ENCODE data around the gene MCTP1. TPM values are rescaled to one million over a fixed set of nuclear protein-coding genes. Genes with fewer than 3 reads are reported as not detected.

MCTP1 gene
- total and polyA plus RNA-seq, 2 of the 8 experiments (the other 6 are each of a cell fraction or from before 2014, with no cell fraction given), result 0.56 to 3.4 TPM

- no peaks in the 10 kb centered on the region for H3K79me1 ChIP-seq (ENCODE audit: low read depth, low read length)
- H3K14ac ChIP-seq (ENCODE audit: insufficient read length), result no peak overlapping the region
- H2AFZ ChIP-seq (ENCODE audit: low read length), result no peak overlapping the region
- H4K8ac ChIP-seq (ENCODE audit: extremely low read depth, insufficient read depth, low read length), result no peak overlapping the region
- H4K20me1 ChIP-seq (replicated peaks in 1 of 2; ENCODE audit: control insufficient read depth in 1 of 2, insufficient read depth in 2 of 2, low read length in 2 of 2), result no peaks in the 10 kb centered on the region
- WGBS, 2 experiments (ENCODE audit: extremely low coverage in 1 of 2, insufficient coverage in 1 of 2, insufficient read length in 1 of 2, insufficient replicate concordance in 2 of 2, low coverage in 1 of 2, low lambda C conversion rate in 2 of 2, missing lambda C conversion rate in 1 of 2), result 79% methylated on average over 2 of the region's 2 CpGs; no CpG with 5 or more reads in 1 of the 2 experiments
- no peak overlapping the region for H2BK5ac ChIP-seq (ENCODE audit: low read depth, low read length)
- H3K79me2 ChIP-seq (ENCODE audit: control insufficient read depth in 1 of 2, insufficient read depth in 2 of 2, low read length in 2 of 2), result no peaks in the 10 kb centered on the region
- H3K4ac ChIP-seq (replicated peaks; ENCODE audit: insufficient read length, low read depth, low read length), result no peak overlapping the region
- DNase-seq (ENCODE audit: low read depth in 1 of 2, low spot score in 2 of 2), result no peak
- H3K18ac ChIP-seq (ENCODE audit: extremely low read depth, low read length), result no peak overlapping the region
- ChIA-PET POLR2A (ENCODE audit: partially characterized antibody) (no interaction called here), CTCF (ENCODE audit: partially characterized antibody) (no interaction called here)
- H3K4me2 ChIP-seq (ENCODE audit: insufficient read depth in 1 of 2, low read depth in 2 of 2, low read length in 2 of 2), result no peak overlapping the region
- H4K91ac ChIP-seq (replicated peaks; ENCODE audit: insufficient read length, low read length), result no peak overlapping the region
- H4K5ac ChIP-seq (ENCODE audit: insufficient read length, low read depth, low read length), result no peak overlapping the region
- H3K36me3 ChIP-seq (ENCODE audit: control insufficient read depth in 2 of 4, insufficient read depth in 4 of 4, low read length in 3 of 4), result no peaks in the 10 kb centered on the region
- no peak overlapping the region for H2BK12ac ChIP-seq (ENCODE audit: low read depth, low read length)
- no peak for TF ChIP-seq EZH2 (IDR thresholded peaks at IDR 0.05; ENCODE audit: low read depth, low read length, severe bottlenecking)
- no peak for TF ChIP-seq RAD21 (IDR thresholded peaks at IDR 0.05 in 1 of 2, conservative IDR thresholded peaks at IDR 0.05 in 1 of 2; ENCODE audit: low read depth in 2 of 2, low read length in 2 of 2)
- no peak for TF ChIP-seq MAFK (IDR thresholded peaks at IDR 0.05; ENCODE audit: low read depth, low read length)
- TF ChIP-seq RFX5 (IDR thresholded peaks at IDR 0.05; ENCODE audit: borderline replicate concordance, low read depth, low read length), result no peak
- no peak for TF ChIP-seq CHD1 (IDR thresholded peaks at IDR 0.05; ENCODE audit: low read depth, low read length)
- no peak for TF ChIP-seq MAX (IDR thresholded peaks at IDR 0.05)
- TF ChIP-seq SP1 (IDR thresholded peaks at IDR 0.05; ENCODE audit: low read depth, low read length), result no peak
- no peak for TF ChIP-seq HDAC6 (IDR thresholded peaks at IDR 0.05; ENCODE audit: low read depth, low read length)
- no peak for TF ChIP-seq ZNF274 (IDR thresholded peaks at IDR 0.05; ENCODE audit: borderline replicate concordance, extremely low read depth, low read length)
- TF ChIP-seq CBX8 (IDR thresholded peaks at IDR 0.05; ENCODE audit: borderline replicate concordance, low read depth, low read length), result no peak
- H3K27ac ChIP-seq (ENCODE audit: low read depth, low read length), result no peak overlapping the region
- no peak overlapping the region for H3K56ac ChIP-seq (replicated peaks; ENCODE audit: insufficient read length, low read depth, low read length)
- H2AK5ac ChIP-seq (ENCODE audit: low read depth, low read length), result no peak overlapping the region
- no peaks in the 10 kb centered on the region for H3K27me3 ChIP-seq (replicated peaks in 1 of 4; ENCODE audit: control insufficient read depth in 3 of 4, extremely low read depth in 1 of 4, insufficient read depth in 3 of 4, low read length in 3 of 4)
- H2BK120ac ChIP-seq (replicated peaks; ENCODE audit: low read depth, low read length), result no peak overlapping the region
- no peak for FAIRE-seq
- no peak overlapping the region for H2BK15ac ChIP-seq (ENCODE audit: low read length)
- no peak overlapping the region for H3K23ac ChIP-seq (ENCODE audit: insufficient read length)
- no peaks in the 10 kb centered on the region for H3K4me1 ChIP-seq (replicated peaks in 1 of 4; ENCODE audit: control insufficient read depth in 3 of 4, insufficient read depth in 4 of 4, low read length in 3 of 4)
- H3K23me2 ChIP-seq (ENCODE audit: low read depth, low read length), result no peaks in the 10 kb centered on the region
- no peak overlapping the region for H3K9ac ChIP-seq (replicated peaks in 1 of 4; ENCODE audit: extremely low read depth in 1 of 4, low read depth in 3 of 4, low read length in 3 of 4)
- no peak overlapping the region for H2BK20ac ChIP-seq (ENCODE audit: low read length)
- no peaks in the 10 kb centered on the region for H3K9me3 ChIP-seq (ENCODE audit: insufficient read depth in 2 of 2, low read depth in 1 of 2, low read length in 1 of 2)
- no peak overlapping the region for H3K4me3 ChIP-seq (ENCODE audit: extremely low read depth in 1 of 4, insufficient read depth in 2 of 4, low read depth in 3 of 4, low read length in 4 of 4)
Observed at GRCh38 chr5:94932259-94932658, 352.6 kb downstream of the MCTP1 start.

Data from H1 (cell line).